Measurements from ENCODE around the gene NTN1.
"Not testable (repeated sequence)": the region's sequence is repeated elsewhere in the genome, so short reads cannot be mapped to it uniquely, and the experiment has no call there.

The NTN1 gene

GRCh38 chr17:9021158-9021991 is at the start of gene NTN1:
Gene NTN1 (plus strand): TSS chr17:9021510. CDS start chr17:9022374, 864 bp downstream.
- peak; percentile 86 for DNase-seq

GRCh38 chr17:8975091-8975725 is 46.1 kb upstream of the NTN1 start:
- no peak for DNase-seq

GRCh38 chr17:8976638-8977037 is 44.7 kb upstream of the NTN1 start:
- DNase-seq = no peak

GRCh38 chr17:8979715-8980114 is 41.6 kb upstream of the NTN1 start:
- DNase-seq = no peak

- DNase-seq = no peak
These were observed 39.9 kb upstream of the NTN1 start for GRCh38 chr17:8981443-8981842.

- DNase-seq = not testable (repeated sequence)
These were observed 37.1 kb upstream of the NTN1 start for GRCh38 chr17:8984225-8984624.

- DNase-seq = no peak
These were observed 36.1 kb upstream of the NTN1 start for GRCh38 chr17:8985054-8985701.

GRCh38 chr17:8986295-8986694 is 35.0 kb upstream of the NTN1 start:
- DNase-seq = no peak

GRCh38 chr17:8988263-8988935 is 32.9 kb upstream of the NTN1 start:
- DNase-seq = not testable (repeated sequence)

GRCh38 chr17:8991514-8992285 is 29.6 kb upstream of the NTN1 start:
- DNase-seq = peak; percentile 85

- peak; percentile 85 for DNase-seq
These were observed 27.0 kb upstream of the NTN1 start for GRCh38 chr17:8994319-8994718.

GRCh38 chr17:8995711-8996110 is 25.6 kb upstream of the NTN1 start:
- no peak for DNase-seq

- DNase-seq = peak; percentile 93
These were observed 23.2 kb upstream of the NTN1 start for GRCh38 chr17:8997994-8998628.

- no peak for DNase-seq
These were observed 19.8 kb upstream of the NTN1 start for GRCh38 chr17:9001559-9001958.

GRCh38 chr17:9002227-9002605 is 19.1 kb upstream of the NTN1 start:
- DNase-seq = no peak

GRCh38 chr17:9002606-9003354 is 18.5 kb upstream of the NTN1 start:
- DNase-seq = peak; percentile 77

- DNase-seq = no peak
These were observed 17.8 kb upstream of the NTN1 start for GRCh38 chr17:9003355-9004131.

- no peak for DNase-seq
These were observed 17.0 kb upstream of the NTN1 start for GRCh38 chr17:9004132-9004960.

- DNase-seq = no peak
These were observed 16.4 kb upstream of the NTN1 start for GRCh38 chr17:9004961-9005285.

Measured in activated effector memory CD4-positive, alpha-beta T cell treated with anti-CD3 and anti-CD28 coated beads, Interleukin-2, amount 50 U/mL, for 16 hours (primary cell).